GM19395 (cell line): Measurements from ENCODE around the gene AKAP7.

Experiments
- ATAC-seq: cut with Tn5 transposase; IDR thresholded peaks from one replicate; pipeline ENCODE4 v1.9.1; 2021; ENCODE audit warnings: mild to moderate bottlenecking, moderate library complexity; ENCODE audit not compliant: unreplicated experiment

AKAP7 gene

GRCh38 chr6:131132360-131132759 lies 2.9 kb upstream of the AKAP7 start:
- no peak for ATAC-seq

- ATAC-seq: no peak
Measured at GRCh38 chr6:131134220-131134979, 867 bp upstream of the AKAP7 start.

GRCh38 chr6:131134980-131135243 lies 355 bp upstream of the AKAP7 start:
- ATAC-seq: no peak

GRCh38 chr6:131136021-131136786 lies 937 bp downstream of the AKAP7 start:
- peak; percentile 16 for ATAC-seq

GRCh38 chr6:131139599-131139998 lies 4.3 kb downstream of the AKAP7 start:
- no peak for ATAC-seq

GRCh38 chr6:131143319-131143718 lies 8.1 kb downstream of the AKAP7 start:
- ATAC-seq: no peak

GRCh38 chr6:131146865-131147264 lies 11.6 kb downstream of the AKAP7 start:
- ATAC-seq: no peak

- no peak for ATAC-seq
Measured at GRCh38 chr6:131156411-131156810, 21.1 kb downstream of the AKAP7 start.

- ATAC-seq: no peak
Measured at GRCh38 chr6:131159578-131159977, 24.3 kb downstream of the AKAP7 start.

- no peak for ATAC-seq
Measured at GRCh38 chr6:131160254-131160758, 25.0 kb downstream of the AKAP7 start.

- ATAC-seq: no peak
Measured at GRCh38 chr6:131161987-131162386, 26.7 kb downstream of the AKAP7 start.

- ATAC-seq: no peak
Measured at GRCh38 chr6:131163886-131164285, 28.6 kb downstream of the AKAP7 start.

GRCh38 chr6:131164506-131164905 lies 29.2 kb downstream of the AKAP7 start:
- ATAC-seq: no peak

GRCh38 chr6:131167773-131168172 lies 32.5 kb downstream of the AKAP7 start:
- ATAC-seq: no peak

GRCh38 chr6:131169613-131170012 lies 34.3 kb downstream of the AKAP7 start:
- no peak for ATAC-seq

- no peak for ATAC-seq
Measured at GRCh38 chr6:131172222-131172621, 37.0 kb downstream of the AKAP7 start.

GRCh38 chr6:131173680-131174079 lies 38.4 kb downstream of the AKAP7 start:
- no peak for ATAC-seq

- ATAC-seq: no peak
Measured at GRCh38 chr6:131175564-131175963, 40.3 kb downstream of the AKAP7 start.

- no peak for ATAC-seq
Measured at GRCh38 chr6:131177996-131178395, 42.7 kb downstream of the AKAP7 start.

GRCh38 chr6:131182991-131183425 lies 47.7 kb downstream of the AKAP7 start:
- ATAC-seq: peak; percentile 78

GRCh38 chr6:131183427-131184095 lies 48.3 kb downstream of the AKAP7 start:
- no peak for ATAC-seq

GRCh38 chr6:131191590-131191989 lies 56.3 kb downstream of the AKAP7 start:
- ATAC-seq: no peak
